SJCRH30 (cell line): Measurements from ENCODE around the gene POU6F2. TPM values are rescaled to one million over a fixed set of nuclear protein-coding genes. Genes with fewer than 3 reads are reported as not detected.

Experiments
- DNase-seq, 2 experiments: peaks; one replicate each; pipeline ENCODE4 v3.0.0-alpha.2; 2015 to 2020
- H3K27ac ChIP-seq: fragments of 250-450 bp; sonication (Bioruptor Pico); 2 replicates; pipeline ENCODE4 v1.5.1; 2020; ENCODE audit warnings: mild to moderate bottlenecking, moderate library complexity
- H3K27me3 ChIP-seq: fragments of 250-450 bp; sonication (Bioruptor Pico); 2 replicates; pipeline ENCODE4 v1.5.1; 2020; ENCODE audit warnings: mild to moderate bottlenecking, moderate library complexity
- H3K36me3 ChIP-seq: fragments of 250-450 bp; sonication (Bioruptor Pico); 2 replicates; pipeline ENCODE4 v1.5.1; 2020; ENCODE audit warnings: mild to moderate bottlenecking, moderate library complexity
- H3K4me1 ChIP-seq: fragments of 250-450 bp; sonication (Bioruptor Pico); 2 replicates; pipeline ENCODE4 v1.5.1; 2020; ENCODE audit warnings: mild to moderate bottlenecking, moderate library complexity
- H3K4me3 ChIP-seq: fragments of 250-450 bp; sonication (Bioruptor Pico); 2 replicates; pipeline ENCODE4 v1.5.1; 2020; ENCODE audit warnings: mild to moderate bottlenecking, moderate library complexity
- H3K9me3 ChIP-seq: fragments of 250-450 bp; sonication (Bioruptor Pico); replicated peaks from 2 replicates; pipeline ENCODE4 v1.5.1; 2020; ENCODE audit warnings: mild to moderate bottlenecking, moderate library complexity
- total RNA-seq: library from RNA; depleted of rRNA; stranded (reverse); fragments of >200 nt; shearing (Covaris generic); gene quantifications from 2 replicates; pipeline ENCODE4 v1.2.3, GENCODE V29; 2014

Gene POU6F2
- total RNA-seq, 1 experiment from 2014 or later, result not detected

DNA sequence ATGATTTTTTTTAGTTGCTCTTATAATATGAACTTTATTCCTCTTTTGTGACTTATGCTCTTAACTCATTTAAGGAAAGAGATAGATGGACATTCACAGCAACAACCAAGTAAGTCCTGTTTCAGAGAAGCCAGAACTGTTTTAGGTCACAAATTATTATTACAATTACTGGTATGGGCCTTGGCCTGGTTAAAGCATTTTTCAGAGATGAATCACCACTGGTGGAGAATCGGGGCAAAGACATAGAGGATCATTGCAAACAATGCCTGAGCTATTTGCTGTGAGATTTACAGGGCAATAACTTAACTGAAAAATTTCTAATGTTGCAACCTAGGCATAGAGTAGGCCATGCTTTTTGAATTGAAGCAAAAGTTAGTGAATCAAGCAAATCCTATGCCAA lies 450.5 kb downstream of the POU6F2 start:
- H3K36me3 ChIP-seq, result no peaks in the 10 kb centered on the region
- H3K9me3 ChIP-seq, result no peaks in the 10 kb centered on the region
- H3K4me3 ChIP-seq, result no peak overlapping the region
- no peaks in the 10 kb centered on the region for H3K27me3 ChIP-seq
- no peak overlapping the region for H3K27ac ChIP-seq
- no peaks in the 10 kb centered on the region for H3K4me1 ChIP-seq
- DNase-seq, result no peak

DNA sequence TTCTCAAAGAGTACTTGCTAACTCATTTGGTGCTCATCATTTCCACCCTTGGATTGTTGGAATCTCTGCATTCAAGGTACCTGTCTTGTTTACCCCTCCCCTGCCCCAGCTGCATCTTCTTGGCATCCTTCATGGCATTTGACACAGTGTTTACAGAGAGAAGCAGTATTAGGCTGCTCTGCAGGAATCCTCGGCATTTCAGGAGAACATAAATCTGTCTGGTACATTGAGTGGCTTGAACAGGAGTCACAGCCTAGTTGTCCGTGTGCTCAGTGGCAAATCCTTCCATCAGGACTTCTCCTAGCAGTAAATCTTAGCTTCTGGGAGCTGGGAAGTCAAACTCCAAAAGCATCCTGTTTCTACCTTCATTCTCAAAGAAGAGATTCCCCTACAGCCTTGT lies 451.7 kb downstream of the POU6F2 start:
- H3K9me3 ChIP-seq, result no peaks in the 10 kb centered on the region
- H3K4me3 ChIP-seq, result no peak overlapping the region
- H3K4me1 ChIP-seq, result no peaks in the 10 kb centered on the region
- no peak overlapping the region for H3K27ac ChIP-seq
- no peaks in the 10 kb centered on the region for H3K36me3 ChIP-seq
- DNase-seq, result no peak
- H3K27me3 ChIP-seq, result no peaks in the 10 kb centered on the region

DNA sequence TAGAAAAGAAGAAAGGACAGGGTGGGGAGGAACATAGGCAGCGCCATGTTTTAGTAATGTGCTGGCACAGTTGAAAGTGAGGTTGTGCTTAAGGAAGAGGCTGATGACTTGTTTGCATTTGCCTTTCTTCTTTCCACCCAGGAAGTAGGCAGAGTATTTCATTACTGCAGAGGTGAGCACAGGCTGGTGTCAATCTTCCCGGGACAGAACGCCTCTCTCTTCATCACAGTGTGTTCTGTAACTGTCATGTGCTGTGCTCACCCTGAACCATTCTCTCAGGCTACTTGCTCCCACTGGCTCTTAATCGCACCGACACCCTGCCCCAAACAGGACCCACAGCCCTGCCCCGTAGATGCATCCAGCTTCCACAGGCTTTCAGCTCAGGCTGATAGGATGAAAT lies 452.7 kb downstream of the POU6F2 start:
- no peaks in the 10 kb centered on the region for H3K36me3 ChIP-seq
- no peak for DNase-seq
- no peaks in the 10 kb centered on the region for H3K9me3 ChIP-seq
- H3K27ac ChIP-seq, result no peak overlapping the region
- no peaks in the 10 kb centered on the region for H3K4me1 ChIP-seq
- no peaks in the 10 kb centered on the region for H3K27me3 ChIP-seq
- H3K4me3 ChIP-seq, result no peak overlapping the region

DNA sequence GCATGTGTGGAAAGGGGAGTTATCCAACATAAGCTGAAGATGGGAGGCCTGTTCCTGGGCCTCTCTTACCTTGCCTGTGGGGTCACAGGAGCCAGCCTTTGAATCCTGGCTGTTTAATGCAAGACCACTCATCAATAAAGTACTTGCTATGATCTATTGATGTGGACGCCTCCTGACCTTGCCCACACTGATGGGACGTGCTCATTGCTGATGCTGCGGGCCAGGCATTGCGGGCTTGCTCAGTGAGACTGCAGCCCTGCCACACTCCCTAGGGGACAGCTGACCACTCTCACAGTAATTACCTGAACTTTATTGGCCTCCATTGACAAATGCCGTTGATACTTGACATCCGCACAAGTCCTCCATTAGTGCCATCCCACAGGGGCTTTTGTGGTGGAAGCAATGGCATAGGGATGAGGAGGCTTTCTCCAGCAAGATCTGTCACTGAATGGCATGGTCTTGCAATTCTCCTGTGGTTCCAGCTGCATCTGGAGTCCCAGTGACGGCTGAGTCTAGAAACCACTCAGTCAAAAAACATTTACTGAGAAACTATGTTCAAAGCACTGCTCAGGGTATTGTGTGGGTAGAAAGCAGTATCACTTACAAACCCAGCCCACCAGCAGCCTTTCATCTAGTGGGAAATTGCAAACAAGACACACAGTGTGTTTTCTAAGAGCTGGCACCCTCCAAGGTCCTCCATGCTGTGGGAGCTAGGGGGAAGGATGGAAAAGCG lies 453.4 kb downstream of the POU6F2 start:
- DNase-seq, result no peak
- Histone ChIP-seq H3K9me3 (no peaks in the 10 kb centered on the region), H3K4me1 (no peaks in the 10 kb centered on the region), H3K27me3 (no peaks in the 10 kb centered on the region), H3K27ac (no peak overlapping the region), H3K36me3 (no peaks in the 10 kb centered on the region), H3K4me3 (no peak overlapping the region)

DNA sequence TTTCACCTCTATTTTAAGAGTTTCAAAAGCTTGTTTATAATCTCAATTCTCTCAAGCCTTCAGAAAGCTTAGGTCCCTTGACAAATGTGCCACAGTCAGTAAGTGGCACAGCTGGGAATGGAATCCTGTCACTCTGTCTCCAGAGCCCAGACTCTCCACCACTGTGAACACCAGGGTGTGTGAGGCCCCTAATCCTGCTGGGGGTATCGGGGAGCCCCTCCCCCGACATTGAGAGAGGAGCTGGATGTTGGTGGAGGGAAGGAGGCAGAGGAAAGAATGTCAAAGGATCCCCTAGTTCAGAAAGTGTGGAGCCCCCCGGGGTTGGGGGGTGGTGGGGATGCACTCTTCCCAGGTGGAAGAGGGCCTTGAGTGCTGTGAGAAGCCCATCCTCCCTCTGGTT lies 454.7 kb downstream of the POU6F2 start:
- DNase-seq, result no peak
- H3K4me1 ChIP-seq, result no peaks in the 10 kb centered on the region
- H3K36me3 ChIP-seq, result no peaks in the 10 kb centered on the region
- no peaks in the 10 kb centered on the region for H3K27me3 ChIP-seq
- no peak overlapping the region for H3K27ac ChIP-seq
- no peaks in the 10 kb centered on the region for H3K9me3 ChIP-seq
- no peak overlapping the region for H3K4me3 ChIP-seq

DNA sequence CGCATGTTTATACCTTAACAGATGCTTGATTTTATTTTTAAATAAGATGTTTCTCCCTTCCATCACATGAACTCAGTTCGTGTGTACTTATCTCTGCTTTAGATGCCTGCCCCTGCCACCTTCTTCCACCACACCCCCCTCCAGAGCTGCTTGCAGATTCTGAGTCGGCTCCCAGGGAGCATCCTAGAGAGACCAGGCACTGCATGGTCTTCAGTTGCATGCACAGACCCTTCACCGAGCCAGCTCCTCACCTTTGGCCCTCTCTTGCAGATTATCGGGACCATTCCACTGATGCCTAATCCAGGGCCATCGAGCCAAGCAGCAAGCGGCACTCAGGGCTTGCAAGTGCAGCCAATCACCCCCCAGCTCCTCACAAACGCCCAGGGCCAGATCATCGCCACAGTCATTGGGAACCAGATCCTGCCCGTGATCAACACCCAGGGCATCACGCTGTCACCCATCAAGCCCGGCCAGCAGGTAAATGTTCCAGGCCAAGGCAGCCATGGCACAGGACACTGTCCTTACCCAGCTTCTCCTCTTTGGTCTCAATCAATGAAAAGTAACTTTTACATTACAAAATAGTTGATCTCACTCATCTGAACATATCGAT lies 455.2 kb downstream of the POU6F2 start:
- H3K9me3 ChIP-seq, result no peaks in the 10 kb centered on the region
- no peaks in the 10 kb centered on the region for H3K4me1 ChIP-seq
- H3K27me3 ChIP-seq, result no peaks in the 10 kb centered on the region
- no peak overlapping the region for H3K4me3 ChIP-seq
- H3K27ac ChIP-seq, result no peak overlapping the region
- no peaks in the 10 kb centered on the region for H3K36me3 ChIP-seq
- DNase-seq, result no peak

DNA sequence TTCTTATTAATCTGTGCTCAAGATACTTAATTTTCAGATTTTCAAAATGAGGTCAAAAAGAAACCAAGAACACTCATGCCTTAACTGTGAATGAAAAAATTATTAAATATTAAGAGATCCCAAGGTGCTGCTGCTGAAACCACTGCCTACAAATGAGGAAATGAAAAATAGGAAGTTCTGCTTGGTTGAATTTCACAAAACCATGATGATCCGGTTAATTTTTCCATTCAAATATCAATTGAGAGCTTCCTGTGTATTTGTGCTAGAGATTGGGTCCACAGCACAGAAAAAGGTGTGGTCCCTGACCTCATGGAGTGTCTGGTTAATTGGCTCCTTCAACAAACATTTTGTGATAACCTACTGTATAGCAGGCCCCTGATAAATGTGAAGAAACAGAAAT lies 455.8 kb downstream of the POU6F2 start:
- H3K4me1 ChIP-seq, result no peaks in the 10 kb centered on the region
- no peaks in the 10 kb centered on the region for H3K9me3 ChIP-seq
- no peak overlapping the region for H3K27ac ChIP-seq
- no peaks in the 10 kb centered on the region for H3K36me3 ChIP-seq
- H3K4me3 ChIP-seq, result no peak overlapping the region
- H3K27me3 ChIP-seq, result no peaks in the 10 kb centered on the region
- DNase-seq, result no peak

DNA sequence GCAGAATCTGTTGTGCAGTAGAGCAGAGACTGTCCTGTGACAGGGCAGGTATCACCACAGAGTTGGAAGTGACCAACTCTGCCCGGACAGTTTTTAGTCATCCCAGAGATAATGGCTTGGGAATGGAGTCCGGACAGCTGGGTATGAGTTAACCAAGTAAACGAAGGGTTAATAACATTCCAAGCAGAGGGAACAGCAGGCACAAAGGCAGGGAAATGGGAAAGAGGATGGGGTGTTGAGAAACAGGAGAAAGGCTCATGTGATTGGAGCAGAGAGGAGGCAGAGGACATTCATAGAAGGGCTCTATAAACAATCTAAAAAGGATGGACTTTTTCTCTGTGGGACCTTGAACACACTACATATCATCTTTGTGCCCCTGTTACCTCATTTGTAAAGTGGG lies 456.3 kb downstream of the POU6F2 start:
- Histone ChIP-seq H3K9me3 (no peaks in the 10 kb centered on the region), H3K27me3 (no peaks in the 10 kb centered on the region)
- no peak for DNase-seq

DNA sequence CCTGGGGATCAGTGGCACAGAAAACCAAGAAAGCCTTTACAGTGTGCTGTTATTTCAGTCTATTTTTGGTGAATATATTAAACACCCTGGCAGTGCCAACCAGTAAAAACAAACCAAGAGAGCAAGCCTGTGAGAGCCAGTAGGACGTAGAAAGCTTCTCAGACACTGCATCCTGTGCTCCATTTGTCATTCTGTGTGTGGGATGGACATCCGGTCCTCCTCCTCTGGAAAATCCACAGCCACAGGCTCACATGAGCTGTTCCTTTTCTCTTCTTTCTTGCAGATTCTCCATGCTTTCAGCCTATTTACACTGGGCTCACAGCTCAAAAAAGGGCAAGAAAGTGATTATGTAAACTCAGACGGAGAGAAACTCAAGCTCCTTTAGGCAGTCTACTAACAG lies 468.8 kb downstream of the POU6F2 start:
- H3K4me1 ChIP-seq, result no peaks in the 10 kb centered on the region
- H3K9me3 ChIP-seq, result no peaks in the 10 kb centered on the region
- no peak overlapping the region for H3K27ac ChIP-seq
- H3K27me3 ChIP-seq, result no peaks in the 10 kb centered on the region
- DNase-seq, result no peak
- H3K4me3 ChIP-seq, result no peak overlapping the region
- H3K36me3 ChIP-seq, result no peaks in the 10 kb centered on the region

More for the DNA sequence above, 456.3 kb downstream of the POU6F2 start:
- no peaks in the 10 kb centered on the region for H3K36me3 ChIP-seq
- no peak overlapping the region for H3K4me3 ChIP-seq
- no peaks in the 10 kb centered on the region for H3K4me1 ChIP-seq
- H3K27ac ChIP-seq, result no peak overlapping the region

DNA sequence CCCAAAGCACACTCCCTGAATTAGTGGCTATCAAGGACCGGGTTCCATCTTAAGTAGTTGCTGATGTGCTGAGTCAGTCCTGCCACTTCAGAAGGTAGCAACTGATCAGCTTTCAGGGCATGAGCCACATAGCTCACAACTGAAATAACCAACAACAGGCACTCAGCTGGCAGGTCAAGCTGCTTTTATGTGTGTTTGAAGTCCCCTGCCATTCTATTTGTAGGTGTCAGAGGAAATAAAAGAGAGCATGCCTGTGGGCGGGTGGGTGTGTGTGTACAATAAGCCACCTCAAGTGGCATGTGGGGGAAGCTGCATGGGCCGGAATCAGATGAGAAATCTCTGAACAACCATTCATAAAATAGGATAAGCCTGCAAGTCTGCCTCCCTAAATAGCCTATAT lies 474.2 kb downstream of the POU6F2 start:
- no peaks in the 10 kb centered on the region for H3K36me3 ChIP-seq
- no peaks in the 10 kb centered on the region for H3K4me1 ChIP-seq
- H3K4me3 ChIP-seq, result no peak overlapping the region
- H3K9me3 ChIP-seq, result no peaks in the 10 kb centered on the region
- H3K27me3 ChIP-seq, result peaks cover 3% of the 10 kb centered on the region; the same call in 1 of the 2 replicates
- H3K27ac ChIP-seq, result no peak overlapping the region
- no peak for DNase-seq

DNA sequence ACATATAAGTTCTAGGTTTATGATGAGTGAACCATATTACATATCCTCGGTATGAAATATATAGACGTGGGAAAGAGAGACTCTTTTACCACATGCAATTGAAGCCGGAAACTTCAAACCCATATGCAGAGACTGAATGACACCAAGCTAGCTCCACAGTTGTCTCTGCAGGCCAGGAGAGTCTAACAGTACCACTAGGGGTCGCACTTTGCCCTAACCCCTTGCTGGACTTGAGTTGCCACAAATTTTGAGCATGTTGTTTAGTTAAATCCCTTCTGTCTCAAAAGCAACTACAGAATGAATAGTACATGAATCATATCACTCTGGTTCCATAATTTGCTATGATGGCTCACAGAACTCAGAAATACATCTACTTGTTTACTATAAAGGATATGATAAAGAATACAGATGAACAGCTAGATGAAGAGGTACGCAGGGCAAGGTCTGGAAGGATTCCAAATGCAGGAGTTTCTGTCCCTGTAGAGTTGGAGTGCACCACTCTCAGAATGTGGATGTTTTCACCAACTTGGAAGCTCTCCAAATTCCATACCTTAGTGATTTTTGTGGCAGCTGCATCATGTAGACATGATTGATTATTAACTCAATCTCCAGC lies 476.1 kb downstream of the POU6F2 start:
- no peaks in the 10 kb centered on the region for H3K36me3 ChIP-seq
- no peak overlapping the region for H3K4me3 ChIP-seq
- H3K27me3 ChIP-seq, result peaks cover 3% of the 10 kb centered on the region; the same call in 1 of the 2 replicates
- H3K4me1 ChIP-seq, result no peaks in the 10 kb centered on the region
- H3K9me3 ChIP-seq, result no peaks in the 10 kb centered on the region
- DNase-seq, result peak; percentile 50 to 80
- no peak overlapping the region for H3K27ac ChIP-seq

DNA sequence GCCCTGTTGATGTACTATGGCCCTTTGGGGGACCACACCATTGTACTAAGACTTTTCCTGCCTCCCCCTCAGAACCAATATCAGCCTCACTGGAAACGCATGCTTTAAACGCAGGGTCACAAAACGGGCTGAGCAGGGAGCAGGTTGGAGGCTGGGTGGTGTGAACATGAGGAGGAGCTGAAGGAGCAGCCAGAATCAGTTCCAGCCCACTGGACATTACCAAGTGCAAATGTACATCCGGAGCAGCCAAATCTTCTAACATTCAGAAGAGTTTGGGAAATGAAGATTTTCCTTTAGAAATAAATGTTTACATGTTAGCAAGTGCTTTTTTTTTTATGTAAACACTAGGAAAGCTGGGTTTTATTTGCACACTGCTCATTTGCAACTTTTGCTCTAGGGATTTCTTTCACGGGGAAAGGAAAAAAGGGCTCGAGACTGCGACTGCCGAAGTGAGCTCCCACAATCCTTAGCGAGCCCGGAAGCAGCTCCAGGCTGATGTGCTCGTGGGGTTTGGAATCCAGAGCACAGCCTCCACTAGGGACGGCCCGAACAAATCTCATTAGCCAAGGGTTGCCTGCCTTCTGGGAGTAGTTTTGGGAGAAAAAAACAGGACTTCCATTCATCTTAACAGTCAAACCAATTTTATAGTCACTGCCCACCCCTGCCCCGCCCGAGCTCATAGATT lies 480.5 kb downstream of the POU6F2 start:
- peak overlapping the region; percentile 8; the same call in 1 of the 2 replicates for H3K4me3 ChIP-seq

DNA sequence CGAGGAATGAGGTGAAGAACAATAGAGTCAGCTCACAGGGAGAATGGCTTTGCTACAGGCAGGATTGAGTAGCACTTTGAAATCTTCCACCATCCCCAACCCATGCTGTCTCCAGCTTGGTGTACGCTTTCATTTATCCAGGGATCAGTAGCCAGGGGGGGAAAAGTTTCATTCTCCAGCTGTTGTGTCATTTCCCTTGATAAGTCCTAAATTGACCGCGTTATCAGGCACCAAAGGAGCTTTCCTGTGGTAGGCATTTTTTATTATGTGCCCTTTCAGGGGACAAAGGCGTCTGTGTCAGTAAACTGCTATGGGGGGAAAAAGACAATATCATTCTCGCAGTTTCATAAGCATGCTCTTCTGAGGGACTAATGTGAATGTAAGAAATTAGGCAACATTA lies 481.9 kb downstream of the POU6F2 start:
- DNase-seq, result peak; percentile 17 to 59
- H3K4me3 ChIP-seq, result no peak overlapping the region
- H3K27ac ChIP-seq, result no peak overlapping the region
- 0 out of 2 replicates have a peak, but pooled peaks cover 3% of the 10 kb centered on the region for H3K4me1 ChIP-seq
- no peaks in the 10 kb centered on the region for H3K27me3 ChIP-seq
- no peaks in the 10 kb centered on the region for H3K9me3 ChIP-seq
- H3K36me3 ChIP-seq, result no peaks in the 10 kb centered on the region

More for the DNA sequence above, 480.5 kb downstream of the POU6F2 start:
- H3K36me3 ChIP-seq, result no peaks in the 10 kb centered on the region
- 0 out of 2 replicates have a peak, but pooled peaks cover 3% of the 10 kb centered on the region for H3K4me1 ChIP-seq
- no peaks in the 10 kb centered on the region for H3K9me3 ChIP-seq
- no peaks in the 10 kb centered on the region for H3K27me3 ChIP-seq
- peak in 1 of 2 experiments; percentile 17 for DNase-seq
- H3K27ac ChIP-seq, result no peak overlapping the region

DNA sequence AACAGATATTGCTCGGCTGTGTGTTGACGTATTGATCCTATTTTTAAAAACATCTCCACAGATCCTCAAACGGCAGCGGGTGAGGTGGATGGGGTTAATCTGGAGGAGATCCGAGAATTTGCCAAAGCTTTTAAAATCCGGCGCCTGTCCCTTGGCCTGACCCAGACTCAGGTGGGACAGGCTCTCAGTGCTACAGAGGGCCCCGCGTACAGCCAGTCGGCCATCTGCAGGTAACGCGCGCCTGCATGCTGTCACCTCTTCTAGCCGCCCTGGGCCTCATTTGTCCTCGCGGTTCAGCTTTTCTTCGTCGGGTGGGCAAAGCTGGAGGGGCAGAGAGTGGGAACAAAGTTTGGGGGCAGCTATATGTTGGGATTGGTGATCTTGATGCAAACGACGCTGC lies 482.8 kb downstream of the POU6F2 start:
- Histone ChIP-seq H3K4me3 (no peak overlapping the region), H3K9me3 (no peaks in the 10 kb centered on the region), H3K27ac (no peak overlapping the region), H3K36me3 (no peaks in the 10 kb centered on the region), H3K27me3 (no peaks in the 10 kb centered on the region), H3K4me1 (0 out of 2 replicates have a peak, but pooled peaks cover 3% of the 10 kb centered on the region)
- DNase-seq, result no peak

DNA sequence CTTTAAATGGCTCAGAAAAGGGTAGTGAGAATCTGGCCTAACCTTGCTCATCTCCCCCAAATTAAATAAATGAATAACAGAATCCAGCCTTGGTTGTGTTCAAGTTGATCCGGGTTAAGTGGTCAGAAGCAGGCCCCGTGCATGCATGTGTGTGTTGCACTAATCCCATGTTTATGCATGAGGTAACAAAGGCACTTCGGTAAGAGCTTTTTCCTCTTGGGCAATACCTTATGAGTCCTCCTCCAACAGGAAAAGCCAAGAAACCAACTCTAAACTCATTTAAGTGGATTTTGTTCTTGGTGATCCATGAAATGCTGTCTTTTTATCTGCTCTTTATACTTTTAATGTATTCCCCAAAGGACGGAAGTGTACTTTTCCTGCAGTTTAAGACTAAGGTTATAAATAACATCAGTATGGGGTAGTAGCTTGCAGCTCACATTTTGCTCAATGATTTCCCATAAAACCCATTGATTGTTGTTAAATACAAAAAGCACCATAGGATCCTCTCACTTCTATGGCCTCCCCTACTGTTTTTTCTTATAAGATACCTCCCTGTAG lies 483.6 kb downstream of the POU6F2 start:
- H3K4me3 ChIP-seq, result no peak overlapping the region
- 0 out of 2 replicates have a peak, but pooled peaks cover 3% of the 10 kb centered on the region for H3K4me1 ChIP-seq
- no peaks in the 10 kb centered on the region for H3K27me3 ChIP-seq
- H3K36me3 ChIP-seq, result no peaks in the 10 kb centered on the region
- no peaks in the 10 kb centered on the region for H3K9me3 ChIP-seq
- DNase-seq, result no peak
- H3K27ac ChIP-seq, result no peak overlapping the region
